ENCODE measurements around the gene SYNE1.

Gene SYNE1

GRCh38 chr6:152398316-152398715 lies 238.8 kb downstream of the SYNE1 start:
- no peak for TF ChIP-seq EZH2phosphoT487 (conservative IDR thresholded peaks at IDR 0.05; ENCODE audit: low read length)
- TF ChIP-seq, protein P1, sequence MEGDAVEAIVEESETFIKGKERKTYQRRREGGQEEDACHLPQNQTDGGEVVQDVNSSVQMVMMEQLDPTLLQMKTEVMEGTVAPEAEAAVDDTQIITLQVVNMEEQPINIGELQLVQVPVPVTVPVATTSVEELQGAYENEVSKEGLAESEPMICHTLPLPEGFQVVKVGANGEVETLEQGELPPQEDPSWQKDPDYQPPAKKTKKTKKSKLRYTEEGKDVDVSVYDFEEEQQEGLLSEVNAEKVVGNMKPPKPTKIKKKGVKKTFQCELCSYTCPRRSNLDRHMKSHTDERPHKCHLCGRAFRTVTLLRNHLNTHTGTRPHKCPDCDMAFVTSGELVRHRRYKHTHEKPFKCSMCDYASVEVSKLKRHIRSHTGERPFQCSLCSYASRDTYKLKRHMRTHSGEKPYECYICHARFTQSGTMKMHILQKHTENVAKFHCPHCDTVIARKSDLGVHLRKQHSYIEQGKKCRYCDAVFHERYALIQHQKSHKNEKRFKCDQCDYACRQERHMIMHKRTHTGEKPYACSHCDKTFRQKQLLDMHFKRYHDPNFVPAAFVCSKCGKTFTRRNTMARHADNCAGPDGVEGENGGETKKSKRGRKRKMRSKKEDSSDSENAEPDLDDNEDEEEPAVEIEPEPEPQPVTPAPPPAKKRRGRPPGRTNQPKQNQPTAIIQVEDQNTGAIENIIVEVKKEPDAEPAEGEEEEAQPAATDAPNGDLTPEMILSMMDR (IDR thresholded peaks at IDR 0.05; ENCODE audit: insufficient read depth, low read length, poor library complexity, severe bottlenecking), result no peak
- no peak overlapping the region for H2AFZ ChIP-seq (ENCODE audit: low read depth, low read length, severe bottlenecking)
- no peak overlapping the region for H3K4me3 ChIP-seq (ENCODE audit: insufficient read depth, low read length, poor library complexity, severe bottlenecking)
- no peaks in the 10 kb centered on the region for H3F3A ChIP-seq (ENCODE audit: insufficient read depth)
- no peaks in the 10 kb centered on the region for H3K36me3 ChIP-seq (ENCODE audit: low read length)
- no peaks in the 10 kb centered on the region for H3K79me2 ChIP-seq (ENCODE audit: insufficient read depth, low read length)
- no peaks in the 10 kb centered on the region for H3K9me3 ChIP-seq (ENCODE audit: insufficient read depth, low read length)
- H3K4me2 ChIP-seq (ENCODE audit: low read depth, low read length, poor library complexity, severe bottlenecking), result no peak overlapping the region
- no peak overlapping the region for H3K9ac ChIP-seq (ENCODE audit: low read length)
- no peaks in the 10 kb centered on the region for H3K9me2 ChIP-seq (replicated peaks; ENCODE audit: insufficient read depth, low read length)
- H3K27ac ChIP-seq (ENCODE audit: low read depth, low read length), result no peak overlapping the region
- H4K20me1 ChIP-seq (ENCODE audit: low read depth, low read length), result no peaks in the 10 kb centered on the region
- no peaks in the 10 kb centered on the region for H3K27me3 ChIP-seq (ENCODE audit: low read length)

GRCh38 chr6:152394303-152394702 lies 242.9 kb downstream of the SYNE1 start:
- Histone ChIP-seq H3K27ac (ENCODE audit: low read depth, low read length) (no peak overlapping the region), H3K4me2 (ENCODE audit: low read depth, low read length, poor library complexity, severe bottlenecking) (no peak overlapping the region), H3K4me3 (ENCODE audit: insufficient read depth, low read length, poor library complexity, severe bottlenecking) (no peak overlapping the region), H3K9ac (ENCODE audit: low read length) (no peak overlapping the region), H3K36me3 (ENCODE audit: low read length) (no peaks in the 10 kb centered on the region), H3K79me2 (ENCODE audit: insufficient read depth, low read length) (no peaks in the 10 kb centered on the region), H3K9me2 (replicated peaks; ENCODE audit: insufficient read depth, low read length) (no peaks in the 10 kb centered on the region), H2AFZ (ENCODE audit: low read depth, low read length, severe bottlenecking) (no peak overlapping the region), H4K20me1 (ENCODE audit: low read depth, low read length) (no peaks in the 10 kb centered on the region), H3F3A (ENCODE audit: insufficient read depth) (no peaks in the 10 kb centered on the region), H3K9me3 (ENCODE audit: insufficient read depth, low read length) (no peaks in the 10 kb centered on the region), H3K27me3 (ENCODE audit: low read length) (no peaks in the 10 kb centered on the region)
- TF ChIP-seq, protein P1 (IDR thresholded peaks at IDR 0.05; ENCODE audit: insufficient read depth, low read length, poor library complexity, severe bottlenecking), result no peak
- TF ChIP-seq EZH2phosphoT487 (conservative IDR thresholded peaks at IDR 0.05; ENCODE audit: low read length), result no peak

GRCh38 chr6:152391179-152391880 lies 245.8 kb downstream of the SYNE1 start:
- Histone ChIP-seq H3K9me2 (replicated peaks; ENCODE audit: insufficient read depth, low read length) (no peaks in the 10 kb centered on the region), H3K27me3 (ENCODE audit: low read length) (no peaks in the 10 kb centered on the region), H3F3A (ENCODE audit: insufficient read depth) (no peaks in the 10 kb centered on the region), H4K20me1 (ENCODE audit: low read depth, low read length) (no peaks in the 10 kb centered on the region), H3K27ac (ENCODE audit: low read depth, low read length) (no peak overlapping the region), H3K36me3 (ENCODE audit: low read length) (no peaks in the 10 kb centered on the region), H3K4me3 (ENCODE audit: insufficient read depth, low read length, poor library complexity, severe bottlenecking) (no peak overlapping the region), H2AFZ (ENCODE audit: low read depth, low read length, severe bottlenecking) (no peak overlapping the region), H3K4me2 (ENCODE audit: low read depth, low read length, poor library complexity, severe bottlenecking) (no peak overlapping the region), H3K9me3 (ENCODE audit: insufficient read depth, low read length) (no peaks in the 10 kb centered on the region), H3K9ac (ENCODE audit: low read length) (no peak overlapping the region), H3K79me2 (ENCODE audit: insufficient read depth, low read length) (no peaks in the 10 kb centered on the region)
- TF ChIP-seq EZH2phosphoT487 (conservative IDR thresholded peaks at IDR 0.05; ENCODE audit: low read length), result no peak
- TF ChIP-seq, protein P1 (IDR thresholded peaks at IDR 0.05; ENCODE audit: insufficient read depth, low read length, poor library complexity, severe bottlenecking), result no peak

Data from SU-DHL-6 (cell line).